T-helper 2 cell treated with Interferon-gamma antibody and Interleukin-4, amounts not matched to agents 5 μg/mL and 100 μg/mL, for 36 hours (primary cell): Measurements from ENCODE around the gene USP6NL.

Experiments
- DNase-seq: peaks from one replicate; pipeline ENCODE4 v3.0.0; 2021; ENCODE audit warnings: low spot score
- H3K27ac Mint-ChIP-seq: one replicate; pipeline ENCODE4 v1.8.0; 2021; ENCODE audit warnings: mild to moderate bottlenecking, mixed read lengths
- H3K27me3 Mint-ChIP-seq: one replicate; pipeline ENCODE4 v1.8.0; 2021; ENCODE audit warnings: low read depth, mixed read lengths
- H3K36me3 Mint-ChIP-seq: one replicate; pipeline ENCODE4 v1.8.0; 2021; ENCODE audit warnings: low read depth, mixed read lengths
- H3K4me1 Mint-ChIP-seq: one replicate; pipeline ENCODE4 v1.8.0; 2021; ENCODE audit warnings: low read depth, mixed read lengths
- H3K4me3 Mint-ChIP-seq: one replicate; pipeline ENCODE4 v1.8.0; 2022; ENCODE audit warnings: mild to moderate bottlenecking, moderate library complexity, mixed read lengths
- H3K9me3 Mint-ChIP-seq: one replicate; pipeline ENCODE4 v1.8.0; 2021; ENCODE audit warnings: mixed read lengths

USP6NL gene

GRCh38 chr10:11469575-11470391 lies 141.7 kb downstream of the USP6NL start:
- H3K9me3 Mint-ChIP-seq = no peaks in the 10 kb centered on the region
- peaks cover 5% of the 10 kb centered on the region for H3K27me3 Mint-ChIP-seq
- no peaks in the 10 kb centered on the region for H3K36me3 Mint-ChIP-seq
- no peak overlapping the region for H3K4me3 Mint-ChIP-seq
- H3K4me1 Mint-ChIP-seq = no peaks in the 10 kb centered on the region
- no peak for DNase-seq
- no peak overlapping the region for H3K27ac Mint-ChIP-seq

- no peak for DNase-seq
- Mint-ChIP-seq H3K9me3 (no peaks in the 10 kb centered on the region), H3K27ac (no peak overlapping the region), H3K4me1 (no peaks in the 10 kb centered on the region), H3K27me3 (peaks cover 1% of the 10 kb centered on the region), H3K4me3 (no peak overlapping the region), H3K36me3 (no peaks in the 10 kb centered on the region)
Observed at GRCh38 chr10:11468126-11468742, 143.2 kb downstream of the USP6NL start.

- no peak for DNase-seq
- Mint-ChIP-seq H3K27me3 (no peaks in the 10 kb centered on the region), H3K27ac (no peak overlapping the region), H3K4me1 (no peaks in the 10 kb centered on the region), H3K9me3 (no peaks in the 10 kb centered on the region), H3K4me3 (no peak overlapping the region), H3K36me3 (no peaks in the 10 kb centered on the region)
Observed at GRCh38 chr10:11465406-11465805, 146.0 kb downstream of the USP6NL start.

- Mint-ChIP-seq H3K4me1 (no peaks in the 10 kb centered on the region), H3K27ac (no peak overlapping the region), H3K36me3 (no peaks in the 10 kb centered on the region), H3K9me3 (no peaks in the 10 kb centered on the region), H3K27me3 (no peaks in the 10 kb centered on the region), H3K4me3 (no peak overlapping the region)
- DNase-seq = no peak
Observed at GRCh38 chr10:11463111-11463510, 148.3 kb downstream of the USP6NL start.

GRCh38 chr10:11462071-11462470 lies 149.4 kb downstream of the USP6NL start:
- Mint-ChIP-seq H3K4me1 (no peaks in the 10 kb centered on the region), H3K27me3 (peaks cover 2% of the 10 kb centered on the region), H3K36me3 (no peaks in the 10 kb centered on the region), H3K9me3 (no peaks in the 10 kb centered on the region), H3K27ac (no peak overlapping the region), H3K4me3 (no peak overlapping the region)
- no peak for DNase-seq

- Mint-ChIP-seq H3K27ac (no peak overlapping the region), H3K36me3 (no peaks in the 10 kb centered on the region), H3K4me1 (no peaks in the 10 kb centered on the region), H3K27me3 (peaks cover 7% of the 10 kb centered on the region), H3K9me3 (no peaks in the 10 kb centered on the region), H3K4me3 (no peak overlapping the region)
- DNase-seq = no peak
Observed at GRCh38 chr10:11457336-11457735, 154.1 kb downstream of the USP6NL start.

- Mint-ChIP-seq H3K27ac (no peak overlapping the region), H3K4me1 (peaks cover 2% of the 10 kb centered on the region), H3K36me3 (no peaks in the 10 kb centered on the region), H3K9me3 (no peaks in the 10 kb centered on the region), H3K27me3 (peaks cover 18% of the 10 kb centered on the region), H3K4me3 (no peak overlapping the region)
- no peak for DNase-seq
Observed at GRCh38 chr10:11454958-11455566, 156.4 kb downstream of the USP6NL start.

- no peaks in the 10 kb centered on the region for H3K9me3 Mint-ChIP-seq
- H3K27ac Mint-ChIP-seq = no peak overlapping the region
- peaks cover 2% of the 10 kb centered on the region for H3K4me1 Mint-ChIP-seq
- no peak overlapping the region for H3K4me3 Mint-ChIP-seq
- no peak for DNase-seq
- H3K27me3 Mint-ChIP-seq = peaks cover 18% of the 10 kb centered on the region
- no peaks in the 10 kb centered on the region for H3K36me3 Mint-ChIP-seq
Observed at GRCh38 chr10:11454160-11454559, 157.3 kb downstream of the USP6NL start.

- Mint-ChIP-seq H3K27ac (no peak overlapping the region), H3K4me3 (no peak overlapping the region), H3K36me3 (no peaks in the 10 kb centered on the region), H3K27me3 (peaks cover 21% of the 10 kb centered on the region), H3K9me3 (no peaks in the 10 kb centered on the region), H3K4me1 (peaks cover 6% of the 10 kb centered on the region)
- DNase-seq = no peak
Observed at GRCh38 chr10:11451640-11452260, 159.7 kb downstream of the USP6NL start.

- Mint-ChIP-seq H3K27ac (no peak overlapping the region), H3K4me3 (no peak overlapping the region), H3K36me3 (no peaks in the 10 kb centered on the region), H3K27me3 (peaks cover 23% of the 10 kb centered on the region), H3K4me1 (peaks cover 6% of the 10 kb centered on the region), H3K9me3 (no peaks in the 10 kb centered on the region)
- no peak for DNase-seq
Observed at GRCh38 chr10:11450427-11450826, 161.0 kb downstream of the USP6NL start.

- Mint-ChIP-seq H3K4me3 (no peak overlapping the region), H3K36me3 (no peaks in the 10 kb centered on the region), H3K27me3 (peaks cover 23% of the 10 kb centered on the region), H3K4me1 (peaks cover 6% of the 10 kb centered on the region), H3K9me3 (no peaks in the 10 kb centered on the region), H3K27ac (no peak overlapping the region)
- DNase-seq = no peak
Observed at GRCh38 chr10:11449761-11450160, 161.7 kb downstream of the USP6NL start.

- Mint-ChIP-seq H3K9me3 (no peaks in the 10 kb centered on the region), H3K4me1 (peaks cover 6% of the 10 kb centered on the region), H3K4me3 (no peak overlapping the region), H3K36me3 (no peaks in the 10 kb centered on the region), H3K27me3 (peaks cover 21% of the 10 kb centered on the region), H3K27ac (peak overlapping the region; percentile 53)
- no peak for DNase-seq
Observed at GRCh38 chr10:11448545-11449244, 162.8 kb downstream of the USP6NL start.

- H3K27ac Mint-ChIP-seq = no peak overlapping the region
- no peak for DNase-seq
- H3K4me3 Mint-ChIP-seq = no peak overlapping the region
- H3K27me3 Mint-ChIP-seq = peaks cover 21% of the 10 kb centered on the region
- peaks cover 6% of the 10 kb centered on the region for H3K4me1 Mint-ChIP-seq
- H3K9me3 Mint-ChIP-seq = no peaks in the 10 kb centered on the region
- no peaks in the 10 kb centered on the region for H3K36me3 Mint-ChIP-seq
Observed at GRCh38 chr10:11448190-11448544, 163.3 kb downstream of the USP6NL start.

- no peaks in the 10 kb centered on the region for H3K36me3 Mint-ChIP-seq
- peaks cover 6% of the 10 kb centered on the region for H3K4me1 Mint-ChIP-seq
- no peak for DNase-seq
- H3K27ac Mint-ChIP-seq = no peak overlapping the region
- H3K27me3 Mint-ChIP-seq = peaks cover 21% of the 10 kb centered on the region
- no peaks in the 10 kb centered on the region for H3K9me3 Mint-ChIP-seq
- no peak overlapping the region for H3K4me3 Mint-ChIP-seq
Observed at GRCh38 chr10:11447586-11447985, 163.9 kb downstream of the USP6NL start.
